Lower leg skin (tissue), 3 donors: ENCODE measurements around the gene DMRTA2.

Experiments used
- POLR2A ChIP-seq, 2 donors: fragments of 450-650 bp; IDR thresholded peaks; one replicate each; pipeline ENCODE4 v1.6.1; 2016 to 2017; ENCODE audit warnings: antibody characterized with exemption in 2 of 2, mild to moderate bottlenecking in 1 of 2, moderate library complexity in 1 of 2
- TF ChIP-seq, protein P1 (sequence below), 3 donors: fragments of 450-650 bp; IDR thresholded peaks; one replicate each; pipeline ENCODE4 v1.5.1; 2016; ENCODE audit warnings: antibody characterized with exemption in 3 of 3, mild to moderate bottlenecking in 3 of 3, moderate library complexity in 2 of 3

GRCh38 chr1:50416150-50416527, 7.1 kb downstream of the DMRTA2 start:
- TF ChIP-seq, protein P1, sequence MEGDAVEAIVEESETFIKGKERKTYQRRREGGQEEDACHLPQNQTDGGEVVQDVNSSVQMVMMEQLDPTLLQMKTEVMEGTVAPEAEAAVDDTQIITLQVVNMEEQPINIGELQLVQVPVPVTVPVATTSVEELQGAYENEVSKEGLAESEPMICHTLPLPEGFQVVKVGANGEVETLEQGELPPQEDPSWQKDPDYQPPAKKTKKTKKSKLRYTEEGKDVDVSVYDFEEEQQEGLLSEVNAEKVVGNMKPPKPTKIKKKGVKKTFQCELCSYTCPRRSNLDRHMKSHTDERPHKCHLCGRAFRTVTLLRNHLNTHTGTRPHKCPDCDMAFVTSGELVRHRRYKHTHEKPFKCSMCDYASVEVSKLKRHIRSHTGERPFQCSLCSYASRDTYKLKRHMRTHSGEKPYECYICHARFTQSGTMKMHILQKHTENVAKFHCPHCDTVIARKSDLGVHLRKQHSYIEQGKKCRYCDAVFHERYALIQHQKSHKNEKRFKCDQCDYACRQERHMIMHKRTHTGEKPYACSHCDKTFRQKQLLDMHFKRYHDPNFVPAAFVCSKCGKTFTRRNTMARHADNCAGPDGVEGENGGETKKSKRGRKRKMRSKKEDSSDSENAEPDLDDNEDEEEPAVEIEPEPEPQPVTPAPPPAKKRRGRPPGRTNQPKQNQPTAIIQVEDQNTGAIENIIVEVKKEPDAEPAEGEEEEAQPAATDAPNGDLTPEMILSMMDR (IDR thresholded peaks at IDR 0.05): no peak
- no peak for TF ChIP-seq POLR2A (IDR thresholded peaks at IDR 0.05)
